ENCODE data around the gene NUSAP1.

- TF ChIP-seq CTCF (conservative IDR thresholded peaks at IDR 0.05), result no peak
- TF ChIP-seq EZH2 (IDR thresholded peaks at IDR 0.05; ENCODE audit: low read depth), result no peak
Measured at GRCh38 chr15:41408234-41408641, 75.6 kb downstream of the NUSAP1 start.

All from PC-9 (cell line).